HG03103 (cell line): ENCODE results near the gene SEPTIN8.

Experiments
- ATAC-seq: cut with Tn5 transposase; IDR thresholded peaks from one replicate; pipeline ENCODE4 v1.9.1; 2021; ENCODE audit warnings: low read depth; ENCODE audit not compliant: unreplicated experiment

SEPTIN8 gene

GRCh38 chr5:132718544-132719312 lies 58.3 kb downstream of the SEPTIN8 start:
- ATAC-seq, result no peak

GRCh38 chr5:132714456-132715307 lies 62.4 kb downstream of the SEPTIN8 start:
- no peak for ATAC-seq

GRCh38 chr5:132708645-132709044 lies 68.4 kb downstream of the SEPTIN8 start:
- ATAC-seq, result no peak

GRCh38 chr5:132704875-132705274 lies 72.2 kb downstream of the SEPTIN8 start:
- no peak for ATAC-seq
